Astrocyte of the spinal cord (primary cell): ENCODE results near the gene URB1.

ENCODE experiments used
- DNase-seq: peaks from one replicate; pipeline ENCODE4 v3.0.0; 2011; ENCODE audit warnings: low read depth, low spot score
- H3K4me3 ChIP-seq: 2 replicates; pipeline ENCODE4 v1.5.1; 2011; ENCODE audit warnings: low read depth, mild to moderate bottlenecking, low read length, moderate library complexity
- in situ Hi-C: cut with HindIII; loops from 2 replicates; pipeline ENCODE4 v1.10.0; 2017; ENCODE audit warnings: low sequenced_read_pairs
- TF ChIP-seq, protein P1 (sequence below): IDR thresholded peaks from 2 replicates; pipeline ENCODE4 v1.5.1; 2012; ENCODE audit warnings: low read depth, mild to moderate bottlenecking, low read length, inconsistent platforms

URB1 gene

DNA sequence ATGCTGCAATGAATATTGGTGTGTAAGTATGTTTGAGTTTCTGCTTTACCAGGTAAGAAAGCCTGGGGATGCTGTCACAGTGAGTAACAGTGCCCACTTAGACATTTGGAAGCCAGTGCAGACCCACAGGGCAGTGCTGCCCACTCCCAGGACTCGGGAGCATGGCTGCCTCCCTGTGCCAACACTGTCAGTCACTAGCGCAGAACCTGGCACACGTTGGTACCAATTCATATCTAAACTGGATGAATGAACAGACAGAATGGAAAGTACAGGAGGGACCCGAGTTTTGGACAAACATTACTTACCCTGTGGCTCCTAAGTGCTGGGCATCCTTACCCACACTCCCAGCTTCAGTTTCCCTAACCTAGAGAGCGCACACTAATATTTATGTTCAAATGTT, 18.1 kb upstream of the URB1 start:
- DNase-seq = no peak
- H3K4me3 ChIP-seq = no peak overlapping the region
- in situ Hi-C loops = no loop called here
- TF ChIP-seq, protein P1, sequence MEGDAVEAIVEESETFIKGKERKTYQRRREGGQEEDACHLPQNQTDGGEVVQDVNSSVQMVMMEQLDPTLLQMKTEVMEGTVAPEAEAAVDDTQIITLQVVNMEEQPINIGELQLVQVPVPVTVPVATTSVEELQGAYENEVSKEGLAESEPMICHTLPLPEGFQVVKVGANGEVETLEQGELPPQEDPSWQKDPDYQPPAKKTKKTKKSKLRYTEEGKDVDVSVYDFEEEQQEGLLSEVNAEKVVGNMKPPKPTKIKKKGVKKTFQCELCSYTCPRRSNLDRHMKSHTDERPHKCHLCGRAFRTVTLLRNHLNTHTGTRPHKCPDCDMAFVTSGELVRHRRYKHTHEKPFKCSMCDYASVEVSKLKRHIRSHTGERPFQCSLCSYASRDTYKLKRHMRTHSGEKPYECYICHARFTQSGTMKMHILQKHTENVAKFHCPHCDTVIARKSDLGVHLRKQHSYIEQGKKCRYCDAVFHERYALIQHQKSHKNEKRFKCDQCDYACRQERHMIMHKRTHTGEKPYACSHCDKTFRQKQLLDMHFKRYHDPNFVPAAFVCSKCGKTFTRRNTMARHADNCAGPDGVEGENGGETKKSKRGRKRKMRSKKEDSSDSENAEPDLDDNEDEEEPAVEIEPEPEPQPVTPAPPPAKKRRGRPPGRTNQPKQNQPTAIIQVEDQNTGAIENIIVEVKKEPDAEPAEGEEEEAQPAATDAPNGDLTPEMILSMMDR = no peak

DNA sequence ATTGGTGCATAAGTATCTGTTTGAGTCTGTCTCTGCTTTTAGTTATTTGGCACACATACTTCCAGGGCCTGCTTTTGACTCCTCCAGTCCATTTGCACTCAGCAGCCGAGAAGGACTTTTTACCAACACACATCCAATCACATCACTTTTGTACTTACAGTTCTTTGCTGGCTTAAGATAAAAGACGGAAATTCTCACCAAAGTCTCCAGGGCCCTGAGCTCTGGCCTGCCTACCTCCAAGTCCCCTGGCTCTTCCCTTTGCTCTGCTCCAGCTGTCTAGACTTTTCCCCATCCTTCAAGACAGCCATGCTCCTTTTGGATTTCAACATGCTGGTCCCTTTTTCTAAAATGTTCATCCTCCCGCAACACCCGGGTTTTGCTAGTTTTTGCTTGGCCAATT, 17.5 kb upstream of the URB1 start:
- DNase-seq = no peak
- in situ Hi-C loops = no loop called here
- no peak overlapping the region for H3K4me3 ChIP-seq
- TF ChIP-seq, protein P1 = no peak

DNA sequence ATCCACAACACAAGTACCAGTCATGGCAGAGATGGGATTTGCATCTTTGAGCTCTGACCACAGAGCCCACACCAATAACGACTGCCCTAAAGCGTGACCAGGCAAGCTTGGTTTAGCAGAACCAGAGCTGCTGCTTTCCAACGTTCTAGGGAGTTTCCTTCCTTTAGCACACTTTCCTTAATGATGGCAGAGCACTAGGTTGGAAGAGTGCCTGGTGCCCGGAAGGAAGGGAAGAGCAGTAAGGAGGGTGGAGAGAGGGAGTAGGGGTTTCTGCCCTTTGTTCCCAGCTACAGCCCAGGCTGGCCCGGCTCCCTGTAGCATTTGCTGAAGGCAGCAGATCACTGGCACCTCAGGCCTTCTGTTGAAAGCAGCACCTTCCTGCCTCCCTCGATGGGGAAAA, 13.6 kb upstream of the URB1 start:
- in situ Hi-C loops = no loop called here
- no peak for DNase-seq

DNA sequence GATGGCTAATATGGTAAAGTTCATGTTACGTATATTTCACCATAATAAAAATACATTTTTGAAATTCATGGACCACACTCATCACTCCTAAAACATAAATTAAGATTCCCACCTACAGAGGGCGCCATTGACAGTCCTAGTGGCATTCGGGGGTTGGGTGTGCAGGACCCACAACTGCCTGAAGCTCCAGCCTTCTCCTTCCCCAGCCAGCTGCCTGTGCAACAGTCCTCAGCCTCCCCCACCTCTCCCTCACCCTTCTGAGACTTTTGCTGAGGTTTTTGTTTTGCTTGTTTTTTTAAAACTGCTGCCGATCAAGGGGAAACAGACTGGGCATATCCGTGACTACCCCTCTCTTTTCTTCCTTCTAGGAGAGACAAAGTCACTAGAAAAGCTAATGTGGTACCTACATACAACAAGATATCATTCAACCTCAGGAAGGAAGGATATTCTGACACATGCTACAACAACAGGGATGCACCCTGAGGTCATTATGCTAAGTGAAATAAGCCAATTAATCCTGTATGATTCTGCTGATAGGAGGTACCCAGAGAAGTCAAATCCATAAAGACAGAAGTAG, 10.5 kb upstream of the URB1 start:
- in situ Hi-C loops = no loop called here
- TF ChIP-seq, protein P1 = peak; percentile 64
- no peak overlapping the region for H3K4me3 ChIP-seq
- DNase-seq = peak; percentile 69

More for the DNA sequence above, 13.6 kb upstream of the URB1 start:
- TF ChIP-seq, protein P1 = no peak
- no peak overlapping the region for H3K4me3 ChIP-seq

DNA sequence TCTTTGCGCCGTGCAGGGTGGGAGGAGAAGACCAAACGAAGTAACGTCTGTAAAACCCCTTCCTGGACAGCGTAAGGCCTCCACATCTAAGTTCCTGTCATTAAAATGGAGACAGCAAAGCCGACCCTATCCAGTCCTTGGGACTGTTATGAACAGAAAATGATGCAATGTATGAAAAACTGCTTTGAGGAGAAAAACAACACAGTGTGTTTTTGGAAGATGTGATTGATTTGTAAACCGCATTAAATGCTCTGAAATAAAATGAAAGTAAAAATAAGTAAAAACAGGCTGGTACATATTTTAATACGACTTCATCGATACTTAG, 827 bp upstream of the URB1 start:
- H3K4me3 ChIP-seq = peak overlapping the region; percentile 86
- in situ Hi-C loops = no loop called here
- TF ChIP-seq, protein P1 = no peak
- DNase-seq = peak; percentile 7

DNA sequence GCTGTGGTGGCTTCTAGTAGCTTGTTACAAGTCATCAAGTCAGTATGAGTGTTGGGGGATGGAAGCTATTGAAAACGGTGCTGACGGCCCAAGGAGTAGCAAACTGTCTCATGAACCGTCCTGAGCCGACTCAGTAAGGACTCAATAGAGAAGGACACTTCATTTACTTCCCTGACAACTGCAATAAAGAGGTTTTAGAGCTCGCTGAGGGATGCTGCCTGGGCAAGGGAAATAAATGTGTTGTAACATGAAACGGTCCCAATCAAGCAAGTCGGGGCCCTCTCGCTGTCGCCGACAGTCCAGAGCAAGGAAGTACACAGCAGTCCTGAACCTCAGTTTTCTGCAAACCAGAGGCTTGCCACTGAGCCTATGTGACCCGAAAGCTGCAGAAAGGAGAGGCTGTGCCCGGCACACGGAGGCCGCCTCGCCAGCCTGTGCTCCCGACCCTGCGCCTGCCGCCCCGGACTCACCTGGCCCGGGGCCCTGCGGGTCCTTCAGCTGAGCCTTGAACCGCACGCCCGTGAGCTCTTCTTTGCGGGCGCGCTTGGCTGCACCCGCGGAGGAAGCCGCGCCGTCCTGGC, 423 bp downstream of the URB1 start:
- peak; percentile 10 for DNase-seq

More for the DNA sequence above, 423 bp downstream of the URB1 start:
- TF ChIP-seq, protein P1 = no peak
- in situ Hi-C loops = no loop called here
- peak overlapping the region; percentile 86 for H3K4me3 ChIP-seq
